Stimulated activated CD8-positive, alpha-beta memory T cell treated with anti-CD3 and anti-CD28 coated beads, Interleukin-7, amount 100 ng/mL, for 48 hours (primary cell): ENCODE measurements around the gene SDCBP2.

ENCODE experiments used
- DNase-seq, 2 donors: peaks; one replicate each; pipeline ENCODE4 v3.0.0-alpha.2; 2020; ENCODE audit warnings: low read depth in 1 of 2; ENCODE audit errors: extremely low read depth in 1 of 2

SDCBP2 gene

GRCh38 chr20:1328680-1329330 lies at the start of gene SDCBP2:
SDCBP2 (minus strand) TSS chr20:1329139; CDS start chr20:1320416, 8,723 bp downstream.
- DNase-seq = no peak

- DNase-seq = no peak
Measured at GRCh38 chr20:1378735-1379125, 49.8 kb upstream of the SDCBP2 start.

- DNase-seq = no peak
Measured at GRCh38 chr20:1377984-1378734, 49.2 kb upstream of the SDCBP2 start.

- peak in 1 of 2 donors; percentile 47 for DNase-seq
Measured at GRCh38 chr20:1377341-1377871, 48.5 kb upstream of the SDCBP2 start.

- no peak for DNase-seq
Measured at GRCh38 chr20:1376408-1377270, 47.7 kb upstream of the SDCBP2 start.

GRCh38 chr20:1376007-1376406 lies 47.1 kb upstream of the SDCBP2 start:
- DNase-seq = no peak

GRCh38 chr20:1375515-1375914 lies 46.6 kb upstream of the SDCBP2 start:
- no peak for DNase-seq

- no peak for DNase-seq
Measured at GRCh38 chr20:1374246-1374645, 45.3 kb upstream of the SDCBP2 start.

GRCh38 chr20:1373614-1374013 lies 44.7 kb upstream of the SDCBP2 start:
- DNase-seq = no peak

GRCh38 chr20:1373036-1373435 lies 44.1 kb upstream of the SDCBP2 start:
- no peak for DNase-seq

GRCh38 chr20:1371830-1372539 lies 43.0 kb upstream of the SDCBP2 start:
- DNase-seq = no peak

- DNase-seq = no peak
Measured at GRCh38 chr20:1371202-1371782, 42.4 kb upstream of the SDCBP2 start.

GRCh38 chr20:1370548-1371110 lies 41.7 kb upstream of the SDCBP2 start:
- DNase-seq = no peak

- no peak for DNase-seq
Measured at GRCh38 chr20:1369970-1370369, 41.0 kb upstream of the SDCBP2 start.

- DNase-seq = no peak
Measured at GRCh38 chr20:1368448-1369199, 39.7 kb upstream of the SDCBP2 start.

GRCh38 chr20:1367479-1367878 lies 38.5 kb upstream of the SDCBP2 start:
- DNase-seq = no peak

GRCh38 chr20:1364106-1364505 lies 35.2 kb upstream of the SDCBP2 start:
- DNase-seq = no peak

GRCh38 chr20:1363522-1363921 lies 34.6 kb upstream of the SDCBP2 start:
- no peak for DNase-seq

GRCh38 chr20:1362484-1362883 lies 33.5 kb upstream of the SDCBP2 start:
- peak in 1 of 2 donors; percentile 32 for DNase-seq
